GM12874 (cell line): ENCODE results near the gene UGT1A10.

Experiments used
- CTCF ChIP-seq: IDR thresholded peaks from 2 replicates; pipeline ENCODE4 v1.5.1; 2011; ENCODE audit warnings: low read depth, mild to moderate bottlenecking, control low read depth, low read length, moderate library complexity; ENCODE audit not compliant: insufficient read depth

The UGT1A10 gene

GRCh38 chr2:233803292-233803911, 167.2 kb downstream of the UGT1A10 start:
- TF ChIP-seq CTCF, result no peak

GRCh38 chr2:233803994-233804393, 167.7 kb downstream of the UGT1A10 start:
- no peak for TF ChIP-seq CTCF

- no peak for TF ChIP-seq CTCF
These were observed 171.1 kb downstream of the UGT1A10 start for GRCh38 chr2:233807215-233807865.

GRCh38 chr2:233807966-233808935, 172.0 kb downstream of the UGT1A10 start:
- TF ChIP-seq CTCF, result no peak

- TF ChIP-seq CTCF, result no peak
These were observed 174.1 kb downstream of the UGT1A10 start for GRCh38 chr2:233810385-233810784.

- no peak for TF ChIP-seq CTCF
These were observed 174.8 kb downstream of the UGT1A10 start for GRCh38 chr2:233811087-233811486.

- no peak for TF ChIP-seq CTCF
These were observed 175.5 kb downstream of the UGT1A10 start for GRCh38 chr2:233811732-233812131.
